Gastroesophageal sphincter (tissue), 4 donors: Measurements from ENCODE around the gene BMP8B. TPM values are rescaled to one million over a fixed set of nuclear protein-coding genes. Genes with fewer than 3 reads are reported as not detected.
"Not testable (repeated sequence)": the region's sequence is repeated elsewhere in the genome, so short reads cannot be mapped to it uniquely, and the experiment has no call there.

ENCODE experiments used
- ATAC-seq: fragments of 150-250 bp; one replicate; pipeline ENCODE4 v1.9.1; 2016; ENCODE audit warnings: mild to moderate bottlenecking, moderate library complexity
- H3K27ac ChIP-seq, 4 donors: fragments of 200-600 bp; sonication (generic) in 3 of 4; 1 replicate in 3 of 4; 2 replicates in 1 of 4; pipeline ENCODE4 v1.5.1; 2016 to 2019
- H3K27me3 ChIP-seq: fragments of 200-600 bp; sonication (generic); one replicate; pipeline ENCODE4 v1.5.1; 2019
- H3K36me3 ChIP-seq, 2 donors: fragments of 200-600 bp; sonication (generic); one replicate each; pipeline ENCODE4 v1.5.1; 2019; ENCODE audit warnings: control low read depth in 1 of 2
- H3K4me1 ChIP-seq, 3 donors: fragments of 200-600 bp; sonication (generic); 1 replicate in 2 of 3; 2 replicates in 1 of 3; pipeline ENCODE4 v1.5.1; 2016 to 2019; ENCODE audit warnings: control low read depth in 2 of 3
- H3K4me3 ChIP-seq, 2 donors: fragments of 200-600 bp; sonication (generic); one replicate each; pipeline ENCODE4 v1.5.1; 2019; ENCODE audit warnings: mild to moderate bottlenecking in 1 of 2, moderate library complexity in 1 of 2
- H3K9me3 ChIP-seq, 3 donors: fragments of 200-600 bp; sonication (generic); one replicate each; pipeline ENCODE4 v1.5.1; 2017 to 2019; ENCODE audit warnings: control low read depth in 2 of 3
- CTCF ChIP-seq, 4 experiments: fragments of 200-600 bp in 2 of 4; fragments of 450-650 bp in 2 of 4; sonication (generic) in 1 of 4; IDR thresholded peaks; one replicate each; pipeline ENCODE4 v1.5.1; 2017 to 2019; ENCODE audit warnings: antibody characterized with exemption in 4 of 4, mild to moderate bottlenecking in 2 of 4, moderate library complexity in 2 of 4
- EP300 ChIP-seq: sonication (generic); formaldehyde crosslinking; IDR thresholded peaks from one replicate; pipeline ENCODE4 v1.6.1; 2017; ENCODE audit warnings: antibody characterized with exemption, mild to moderate bottlenecking
- POLR2A ChIP-seq, 2 donors: fragments of 450-650 bp; IDR thresholded peaks; one replicate each; pipeline ENCODE4 v1.6.1; 2017; ENCODE audit warnings: antibody characterized with exemption in 2 of 2, mild to moderate bottlenecking in 2 of 2, moderate library complexity in 1 of 2
- POLR2AphosphoS5 ChIP-seq: sonication (generic); formaldehyde crosslinking; IDR thresholded peaks from one replicate; pipeline ENCODE4 v1.6.1; 2017; ENCODE audit warnings: antibody characterized with exemption
- WGBS, 2 donors: methylation state at CpG; one replicate each; pipeline ENCODE4 v1.1.5; 2018; ENCODE audit warnings: low coverage in 1 of 2; 5-methylcytosine and 5-hydroxymethylcytosine counted together
- total RNA-seq, 4 donors: library from RNA; depleted of rRNA; stranded (reverse); fragments of >200 nt; gene quantifications; one replicate each; pipeline ENCODE4 v1.1.0, GENCODE V29; 2016

BMP8B gene
- total RNA-seq, 4 donors from 2014 or later, result 2.0 to 4.5 (median 2.2) TPM

GRCh38 chr1:39776886-39777285, 11.8 kb downstream of the BMP8B start:
- peaks cover 10% of the 10 kb centered on the region for H3K27me3 ChIP-seq
- TF ChIP-seq POLR2AphosphoS5 (no peak), EP300 (no peak), POLR2A (IDR thresholded peaks at IDR 0.05) (no peak), CTCF (IDR thresholded peaks at IDR 0.05) (no peak)
- no peak for ATAC-seq
- H3K4me3 ChIP-seq, result no peak overlapping the region
- no peak overlapping the region for H3K27ac ChIP-seq
- H3K9me3 ChIP-seq, result no peaks in the 10 kb centered on the region
- H3K4me1 ChIP-seq, result no peaks in the 10 kb centered on the region
- 73 to 80% methylated on average over 4 of the region's 4 CpGs for WGBS, 2 donors
- H3K36me3 ChIP-seq, result no peaks in the 10 kb centered on the region

- H3K9me3 ChIP-seq, result no peaks in the 10 kb centered on the region
- ATAC-seq, result no peak
- WGBS, 2 donors, result 78 to 79% methylated on average over 7 to 10 of the region's 12 CpGs
- H3K36me3 ChIP-seq, result no peaks in the 10 kb centered on the region
- no peak overlapping the region for H3K4me3 ChIP-seq
- H3K27me3 ChIP-seq, result peaks cover 11% of the 10 kb centered on the region
- TF ChIP-seq EP300, result no peak
- TF ChIP-seq CTCF (IDR thresholded peaks at IDR 0.05), result no peak
- TF ChIP-seq POLR2A (IDR thresholded peaks at IDR 0.05), result no peak
- TF ChIP-seq POLR2AphosphoS5, result no peak
- H3K4me1 ChIP-seq, result no peaks in the 10 kb centered on the region
- no peak overlapping the region for H3K27ac ChIP-seq
These were observed 12.3 kb downstream of the BMP8B start for GRCh38 chr1:39776400-39776713.

GRCh38 chr1:39775676-39776399, 12.8 kb downstream of the BMP8B start:
- not testable (repeated sequence) for H3K9me3 ChIP-seq, H3K27ac ChIP-seq, H3K4me1 ChIP-seq, H3K4me3 ChIP-seq, ATAC-seq, H3K36me3 ChIP-seq
- WGBS, 2 donors, result 21 to 80% methylated on average over 1 to 2 of the region's 20 CpGs
- H3K27me3 ChIP-seq, result peaks cover 16% of the 10 kb centered on the region

- 60% methylated on average over 1 of the region's 11 CpGs; no CpG with 5 or more reads in 1 of the 2 donors for WGBS, 2 donors
- not testable (repeated sequence) for H3K27ac ChIP-seq, H3K4me1 ChIP-seq, H3K9me3 ChIP-seq, H3K4me3 ChIP-seq, H3K36me3 ChIP-seq, ATAC-seq
- H3K27me3 ChIP-seq, result peaks cover 16% of the 10 kb centered on the region
These were observed 13.5 kb downstream of the BMP8B start for GRCh38 chr1:39775141-39775540.

- H3K36me3 ChIP-seq, H3K9me3 ChIP-seq, ATAC-seq, H3K27ac ChIP-seq, H3K4me1 ChIP-seq, H3K4me3 ChIP-seq: not testable (repeated sequence)
- WGBS, 2 donors, result no CpG with 5 or more reads among the region's 23 CpGs
- peaks cover 13% of the 10 kb centered on the region for H3K27me3 ChIP-seq
These were observed 15.2 kb downstream of the BMP8B start for GRCh38 chr1:39773369-39773979.

GRCh38 chr1:39771022-39771532, 17.6 kb downstream of the BMP8B start, which contains the start of gene OXCT2:
Gene OXCT2, minus strand, starts transcription at chr1:39771348. Its CDS starts 93 bp downstream, at chr1:39771255.
- H3K4me3 ChIP-seq, result peak within 1 kb of the TSS in 1 of 2 donors; percentile 29
- H3K9me3 ChIP-seq, H3K4me1 ChIP-seq, H3K27ac ChIP-seq, H3K27me3 ChIP-seq, H3K36me3 ChIP-seq: not testable (repeated sequence)
- peak; percentile 26 for ATAC-seq
- no CpG with 5 or more reads among the region's 57 CpGs for WGBS, 2 donors

- not testable (repeated sequence) for ATAC-seq, H3K27ac ChIP-seq, H3K4me3 ChIP-seq, H3K36me3 ChIP-seq, H3K9me3 ChIP-seq, H3K4me1 ChIP-seq, H3K27me3 ChIP-seq
- 11 to 19% methylated on average over 13 to 14 of the region's 71 CpGs for WGBS, 2 donors
These were observed 18.3 kb downstream of the BMP8B start for GRCh38 chr1:39770100-39771021.

GRCh38 chr1:39769502-39769901, 19.2 kb downstream of the BMP8B start:
- not testable (repeated sequence) for ATAC-seq, H3K27me3 ChIP-seq, H3K4me1 ChIP-seq, H3K4me3 ChIP-seq, H3K36me3 ChIP-seq, H3K27ac ChIP-seq, H3K9me3 ChIP-seq
- 75% methylated on average over 4 of the region's 19 CpGs; no CpG with 5 or more reads in 1 of the 2 donors for WGBS, 2 donors

GRCh38 chr1:39766466-39766865, 22.2 kb downstream of the BMP8B start:
- WGBS, 2 donors, result no CpG with 5 or more reads among the region's 5 CpGs
- not testable (repeated sequence) for H3K27me3 ChIP-seq, H3K9me3 ChIP-seq, H3K4me1 ChIP-seq, ATAC-seq, H3K27ac ChIP-seq, H3K4me3 ChIP-seq
- peaks cover 0 to 16% of the 10 kb centered on the region in 2 donors for H3K36me3 ChIP-seq

- not testable (repeated sequence) for H3K9me3 ChIP-seq, ATAC-seq, H3K4me1 ChIP-seq, H3K4me3 ChIP-seq, H3K27me3 ChIP-seq, H3K27ac ChIP-seq
- H3K36me3 ChIP-seq, result peaks cover 0 to 36% of the 10 kb centered on the region in 2 donors
- WGBS, 2 donors, result no CpG with 5 or more reads among the region's 19 CpGs
These were observed 24.2 kb downstream of the BMP8B start for GRCh38 chr1:39764512-39764911.
